MG63 (cell line): ENCODE results near the gene RNGTT. TPM values are rescaled to one million over a fixed set of nuclear protein-coding genes. Genes with fewer than 3 reads are reported as not detected.

Source experiments
- DNase-seq: peaks from one replicate; pipeline ENCODE4 v3.0.0-alpha.2; 2020
- H3K27me3 ChIP-seq: fragments of 250-450 bp; sonication (Bioruptor Pico); 2 replicates; pipeline ENCODE4 v1.5.1; 2020; ENCODE audit warnings: mild to moderate bottlenecking, moderate library complexity
- H3K36me3 ChIP-seq: fragments of 250-450 bp; sonication (Bioruptor Pico); 2 replicates; pipeline ENCODE4 v1.5.1; 2020; ENCODE audit warnings: mild to moderate bottlenecking, moderate library complexity
- H3K4me3 ChIP-seq: fragments of 250-450 bp; sonication (Bioruptor Pico); 2 replicates; pipeline ENCODE4 v1.5.1; 2020; ENCODE audit warnings: mild to moderate bottlenecking, moderate library complexity
- H3K9me3 ChIP-seq: fragments of 250-450 bp; sonication (Bioruptor Pico); 2 replicates; pipeline ENCODE4 v1.5.1; 2020; ENCODE audit warnings: mild to moderate bottlenecking, moderate library complexity
- total RNA-seq: library from RNA; depleted of rRNA; stranded (reverse); fragments of >200 nt; shearing (Covaris generic); gene quantifications from 2 replicates; pipeline ENCODE4 v1.2.3, GENCODE V29; 2014; ENCODE audit warnings: low replicate concordance

RNGTT gene
- total RNA-seq, 1 experiment from 2014 or later, result 28.4 TPM

DNA sequence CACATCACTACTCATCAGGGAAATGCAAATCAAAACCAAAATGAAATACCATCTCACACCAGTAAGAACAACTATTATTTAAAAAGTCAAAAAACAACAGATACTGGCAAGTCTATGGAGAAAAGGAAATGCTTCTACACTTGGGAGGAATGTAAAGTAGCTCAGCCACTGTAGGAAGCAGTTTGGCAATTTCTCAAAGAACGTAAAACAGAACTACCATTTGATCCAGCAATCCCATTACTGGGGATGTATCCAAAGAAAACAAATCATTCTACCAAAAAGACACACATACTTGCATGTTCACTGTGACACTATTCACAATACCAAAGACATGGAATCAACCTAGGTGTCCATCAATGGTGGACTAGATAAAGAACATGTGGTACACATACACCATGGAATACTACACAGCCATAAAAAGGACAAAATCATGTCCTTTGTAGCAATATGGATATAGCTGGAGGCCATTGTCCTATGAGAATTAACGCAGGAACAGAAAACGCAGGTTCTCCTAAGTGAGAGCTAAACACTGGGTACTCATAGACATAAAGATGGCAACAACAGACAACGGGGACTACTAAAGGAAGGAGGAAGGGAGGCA is 260.4 kb downstream of the RNGTT start:
- H3K4me3 ChIP-seq, result no peak overlapping the region
- no peaks in the 10 kb centered on the region for H3K9me3 ChIP-seq
- no peak for DNase-seq
- no peaks in the 10 kb centered on the region for H3K27me3 ChIP-seq
- H3K36me3 ChIP-seq, result no peaks in the 10 kb centered on the region

DNA sequence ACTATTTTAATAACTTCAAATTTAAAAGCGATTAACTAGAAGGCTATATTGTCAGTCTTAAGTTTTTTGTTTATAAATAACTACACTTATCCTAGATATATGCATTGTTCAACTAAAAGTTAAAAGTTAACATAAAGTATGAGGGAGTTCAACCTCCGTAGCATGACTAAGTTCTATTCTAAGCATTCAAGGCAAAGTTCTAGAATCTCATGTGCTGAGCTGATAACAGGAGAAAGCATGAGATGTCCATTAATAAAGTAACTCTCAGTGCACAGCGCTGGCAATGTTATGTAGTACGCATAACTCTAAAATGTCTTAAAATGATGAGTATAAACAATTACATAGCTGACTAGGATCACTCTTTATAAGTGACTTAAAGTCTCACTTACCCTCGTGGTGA is 264.8 kb downstream of the RNGTT start:
- Histone ChIP-seq H3K9me3 (peaks cover 7% of the 10 kb centered on the region), H3K4me3 (no peak overlapping the region), H3K27me3 (no peaks in the 10 kb centered on the region), H3K36me3 (no peaks in the 10 kb centered on the region)
- DNase-seq, result no peak

DNA sequence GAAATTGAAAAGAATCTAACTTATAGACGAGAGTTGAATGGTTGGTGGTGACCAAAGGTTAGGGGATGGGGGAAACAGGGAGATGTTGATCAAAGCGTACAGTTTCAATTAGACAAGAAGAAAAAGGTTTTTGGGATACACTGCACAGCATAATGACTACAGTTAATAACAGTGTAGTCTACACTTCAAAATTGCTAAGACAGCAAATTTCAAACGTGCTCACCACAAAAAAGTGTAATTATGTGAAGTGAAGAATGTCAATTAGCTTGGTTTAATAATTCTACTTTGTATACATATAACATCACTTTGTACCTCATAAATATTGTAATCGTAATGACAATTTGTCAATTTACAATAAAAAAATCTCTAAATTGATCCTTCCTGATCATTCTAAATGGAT is 267.5 kb downstream of the RNGTT start:
- Histone ChIP-seq H3K27me3 (no peaks in the 10 kb centered on the region), H3K36me3 (no peaks in the 10 kb centered on the region), H3K9me3 (peaks cover 7% of the 10 kb centered on the region), H3K4me3 (no peak overlapping the region)
- no peak for DNase-seq

DNA sequence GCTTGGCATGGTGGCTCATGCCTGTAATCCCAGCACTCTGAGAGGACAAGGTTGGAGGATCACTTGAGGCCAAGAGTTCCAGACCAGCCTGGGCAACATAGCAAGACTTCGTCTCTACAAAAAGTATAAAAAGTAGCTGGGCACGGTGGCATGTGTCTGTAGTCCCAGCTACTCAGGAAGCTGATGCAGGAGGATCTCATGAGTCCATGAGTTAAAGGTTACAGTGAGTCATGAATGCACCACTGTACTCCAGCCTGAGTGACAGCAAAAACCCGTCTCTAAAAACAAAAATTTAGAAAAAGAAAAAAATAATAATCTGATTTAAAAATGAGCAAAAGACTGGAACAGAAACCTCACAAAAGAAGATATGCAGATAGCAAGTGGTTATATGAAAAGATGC is 279.7 kb downstream of the RNGTT start:
- Histone ChIP-seq H3K9me3 (no peaks in the 10 kb centered on the region), H3K27me3 (no peaks in the 10 kb centered on the region), H3K4me3 (no peak overlapping the region), H3K36me3 (no peaks in the 10 kb centered on the region)
- no peak for DNase-seq

DNA sequence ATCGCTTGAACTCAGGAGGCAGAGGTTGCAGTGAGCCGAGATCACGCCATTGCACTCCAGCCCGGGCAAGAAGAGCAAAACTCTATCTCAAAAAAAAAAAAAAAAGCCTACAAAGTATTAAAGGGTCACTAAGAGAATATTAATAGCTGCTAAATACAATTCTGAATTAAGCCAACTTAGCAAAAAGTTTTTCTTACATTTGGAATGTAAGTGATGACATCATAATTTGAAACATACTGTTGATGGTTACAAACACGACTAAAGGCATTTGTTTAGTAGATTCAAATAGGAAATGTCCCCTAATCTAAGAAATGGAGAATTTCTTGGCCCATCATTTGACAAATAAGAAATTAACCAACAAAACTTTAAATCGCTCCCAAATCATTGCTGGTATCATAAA is 282.8 kb downstream of the RNGTT start:
- H3K36me3 ChIP-seq, result no peaks in the 10 kb centered on the region
- H3K9me3 ChIP-seq, result no peaks in the 10 kb centered on the region
- no peaks in the 10 kb centered on the region for H3K27me3 ChIP-seq
- no peak for DNase-seq
- no peak overlapping the region for H3K4me3 ChIP-seq

DNA sequence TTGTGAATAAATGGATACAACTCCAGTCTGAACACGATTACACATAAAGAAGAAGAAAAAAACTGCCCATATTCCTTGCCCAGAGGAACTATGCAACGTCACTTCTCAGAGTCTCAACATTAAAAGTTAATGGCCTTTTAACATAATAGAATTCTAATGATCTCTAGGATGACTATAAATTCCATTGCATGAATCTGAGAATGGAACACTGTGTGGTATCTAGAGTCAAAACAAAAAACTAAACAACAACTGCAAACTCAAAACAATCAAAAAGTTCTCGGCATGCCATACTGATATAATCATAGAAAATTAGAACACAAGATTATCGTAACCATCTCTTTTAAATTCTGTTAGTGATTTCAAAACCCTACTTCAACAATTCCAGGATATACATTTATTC is 283.6 kb downstream of the RNGTT start:
- Histone ChIP-seq H3K27me3 (no peaks in the 10 kb centered on the region), H3K36me3 (no peaks in the 10 kb centered on the region), H3K9me3 (no peaks in the 10 kb centered on the region), H3K4me3 (no peak overlapping the region)
- DNase-seq, result no peak

DNA sequence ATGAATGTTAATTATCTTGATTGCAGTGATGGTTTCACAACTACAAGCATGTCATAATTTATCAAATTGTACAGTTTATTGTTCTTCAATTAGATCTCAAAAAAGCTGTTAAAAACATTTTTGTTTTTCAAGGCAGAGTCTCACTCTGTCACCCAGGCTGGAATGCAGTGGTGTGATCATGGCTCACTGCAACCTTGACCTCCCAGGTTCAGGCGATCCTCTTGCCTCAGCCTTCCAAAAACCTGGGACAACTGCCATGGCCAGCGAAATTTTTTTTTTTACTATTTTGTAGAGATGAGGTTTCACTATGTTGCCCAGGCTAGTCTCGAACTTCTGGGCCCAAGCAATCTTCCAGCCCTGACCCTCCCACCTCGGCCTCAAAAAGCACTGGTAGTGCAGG is 286.1 kb downstream of the RNGTT start:
- no peak for DNase-seq
- H3K9me3 ChIP-seq, result no peaks in the 10 kb centered on the region
- no peaks in the 10 kb centered on the region for H3K27me3 ChIP-seq
- H3K36me3 ChIP-seq, result no peaks in the 10 kb centered on the region
- no peak overlapping the region for H3K4me3 ChIP-seq

DNA sequence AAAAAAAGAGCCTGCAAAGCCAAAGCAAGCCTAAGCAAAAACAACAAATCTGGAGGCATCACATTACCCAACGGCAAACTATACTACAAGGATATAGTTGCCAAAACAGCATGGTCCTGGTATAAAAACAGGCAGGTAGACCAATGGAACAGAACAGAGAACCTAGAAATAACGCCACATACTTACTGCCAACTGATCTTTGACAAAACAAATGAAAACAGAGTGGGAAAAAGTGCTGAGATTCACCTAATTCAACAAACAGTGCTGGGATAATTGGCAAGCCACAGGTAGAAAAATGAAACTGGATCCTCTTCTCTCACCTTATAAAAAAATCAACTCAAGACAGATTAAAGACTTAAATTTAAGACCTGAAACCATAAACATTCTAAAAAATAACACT is 291.8 kb downstream of the RNGTT start:
- no peak for DNase-seq
- peaks cover 19% of the 10 kb centered on the region for H3K9me3 ChIP-seq
- no peaks in the 10 kb centered on the region; the same call in 1 of the 2 replicates for H3K36me3 ChIP-seq
- no peaks in the 10 kb centered on the region for H3K27me3 ChIP-seq
- H3K4me3 ChIP-seq, result no peak overlapping the region

DNA sequence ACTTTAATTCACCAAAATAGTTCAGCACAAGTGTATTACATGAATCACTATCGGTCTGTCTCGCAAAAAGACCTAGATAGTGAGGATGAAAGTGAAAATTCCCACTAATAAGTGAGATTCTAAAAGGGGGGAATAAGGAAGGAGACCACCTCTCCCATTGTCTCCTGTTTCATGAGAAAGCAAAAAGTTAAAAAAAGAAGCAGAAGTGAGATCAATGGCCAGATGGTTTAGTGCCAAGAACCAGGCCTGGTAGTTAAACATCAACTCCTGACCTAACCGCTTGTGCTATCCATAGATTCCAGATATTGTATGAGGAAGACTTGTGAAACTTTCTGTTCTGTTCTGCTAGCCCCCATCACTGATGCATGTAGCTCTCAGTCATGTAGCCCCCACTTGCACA is 293.0 kb downstream of the RNGTT start:
- Histone ChIP-seq H3K27me3 (no peaks in the 10 kb centered on the region), H3K9me3 (peaks cover 19% of the 10 kb centered on the region), H3K4me3 (no peak overlapping the region), H3K36me3 (no peaks in the 10 kb centered on the region; the same call in 1 of the 2 replicates)
- DNase-seq, result no peak

DNA sequence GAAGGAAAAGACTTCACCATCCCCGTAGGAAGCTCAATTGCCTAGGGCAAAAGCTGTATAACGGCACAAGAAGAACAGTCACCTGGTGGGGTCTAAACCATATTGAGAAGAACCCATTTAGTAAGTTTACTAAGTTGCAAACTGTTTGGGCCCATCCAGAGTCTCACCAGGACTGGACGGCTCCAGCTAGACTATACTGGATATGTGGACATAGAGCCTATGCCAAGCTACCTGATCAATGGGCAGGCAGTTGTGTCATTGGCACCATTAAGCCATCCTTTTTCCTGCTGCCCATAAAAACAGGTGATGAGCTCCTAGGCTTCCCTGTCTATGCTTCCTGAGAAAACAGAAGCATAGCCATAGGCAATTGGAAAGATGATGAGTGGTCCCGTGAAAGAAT is 293.9 kb downstream of the RNGTT start:
- Histone ChIP-seq H3K36me3 (no peaks in the 10 kb centered on the region; the same call in 1 of the 2 replicates), H3K27me3 (no peaks in the 10 kb centered on the region), H3K9me3 (peaks cover 19% of the 10 kb centered on the region), H3K4me3 (no peak overlapping the region)
- DNase-seq, result no peak

DNA sequence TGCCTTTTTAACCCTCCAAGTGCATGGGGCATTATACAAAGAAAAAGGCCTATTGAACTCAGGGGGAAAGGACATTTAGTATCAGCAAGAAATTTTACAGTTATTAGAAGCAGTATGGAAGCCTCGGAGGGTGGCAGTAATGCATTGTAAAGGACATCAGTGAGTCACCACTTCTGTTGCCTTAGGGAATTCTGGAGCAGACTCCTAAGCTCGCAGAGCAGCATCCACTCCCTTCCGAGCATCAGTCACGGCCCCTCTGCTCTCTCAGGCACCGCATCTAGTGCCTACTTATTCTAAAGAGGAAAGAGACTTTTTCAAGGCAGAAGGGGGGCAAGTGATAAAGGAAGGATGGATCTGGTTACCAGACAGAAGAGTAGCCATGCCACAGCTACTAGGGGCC is 296.5 kb downstream of the RNGTT start:
- Histone ChIP-seq H3K36me3 (no peaks in the 10 kb centered on the region; the same call in 1 of the 2 replicates), H3K4me3 (no peak overlapping the region), H3K9me3 (peaks cover 19% of the 10 kb centered on the region), H3K27me3 (no peaks in the 10 kb centered on the region)
- DNase-seq, result no peak

DNA sequence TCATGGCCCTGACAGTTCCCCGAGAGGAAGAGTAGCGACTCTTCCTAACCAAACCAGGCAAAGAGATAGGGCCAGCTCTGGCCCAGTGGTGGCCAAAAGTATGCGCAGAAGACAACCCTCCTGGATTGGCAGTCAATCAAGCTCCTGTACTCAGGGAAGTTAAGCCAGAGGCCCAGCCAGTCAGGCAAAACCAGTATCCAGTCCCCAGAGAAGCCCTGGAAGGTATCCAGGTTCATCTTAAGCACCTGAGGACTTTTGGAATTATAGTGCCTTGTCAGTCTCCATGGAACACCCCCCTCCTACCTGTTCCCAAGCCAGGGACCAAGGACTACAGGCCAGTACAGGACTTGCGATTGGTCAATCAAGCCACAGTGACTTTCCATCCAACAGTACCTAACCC is 298.3 kb downstream of the RNGTT start:
- Histone ChIP-seq H3K27me3 (no peaks in the 10 kb centered on the region), H3K9me3 (peaks cover 10% of the 10 kb centered on the region), H3K36me3 (no peaks in the 10 kb centered on the region), H3K4me3 (no peak overlapping the region)
- no peak for DNase-seq

DNA sequence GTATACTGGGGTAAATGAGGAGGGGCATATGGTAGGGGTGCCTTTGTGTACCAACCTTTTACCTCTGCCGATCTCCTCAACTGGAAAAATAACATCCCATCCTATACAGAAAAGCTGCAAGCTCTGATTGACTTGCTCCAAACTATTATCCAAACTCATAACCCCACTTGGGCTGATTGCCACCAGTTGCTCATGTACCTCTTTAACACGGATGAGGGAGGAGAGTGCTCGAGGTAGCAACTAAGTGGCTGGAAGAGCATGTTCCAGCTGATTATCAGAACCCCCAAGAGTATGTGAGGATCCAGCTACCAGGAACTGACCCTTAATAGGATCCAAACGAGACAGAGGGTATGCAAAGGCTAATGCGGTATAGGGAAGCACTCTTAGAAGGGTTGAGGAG is 299.6 kb downstream of the RNGTT start:
- H3K4me3 ChIP-seq, result no peak overlapping the region

DNA sequence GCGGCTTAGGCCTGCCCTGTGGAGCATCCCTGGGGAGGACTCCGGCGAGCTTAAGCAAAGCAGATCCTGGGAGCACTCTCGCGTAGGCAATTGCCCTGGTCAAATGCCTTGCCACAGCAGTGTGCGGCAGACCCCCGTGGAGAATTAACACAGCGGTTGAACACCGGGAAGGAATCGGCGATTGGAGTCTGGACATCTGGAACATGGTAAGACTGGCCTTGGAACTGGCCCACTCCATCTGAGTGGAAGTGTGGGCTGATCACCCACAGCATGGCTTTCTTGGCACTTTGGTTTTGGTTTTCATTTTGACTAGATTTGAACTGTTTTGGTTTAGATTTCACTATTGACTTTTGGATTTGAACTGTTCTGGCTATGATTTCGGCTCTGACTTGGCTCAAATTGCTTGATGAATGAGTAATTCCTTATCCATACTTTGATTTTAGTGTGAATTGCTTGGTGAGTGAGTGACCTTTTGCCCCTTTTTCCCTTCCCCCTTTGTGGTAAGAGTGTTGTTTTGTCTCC is 300.7 kb downstream of the RNGTT start:
- Histone ChIP-seq H3K4me3 (no peak overlapping the region), H3K36me3 (no peaks in the 10 kb centered on the region; the same call in 1 of the 2 replicates), H3K27me3 (no peaks in the 10 kb centered on the region), H3K9me3 (peaks cover 3% of the 10 kb centered on the region; the same call in 1 of the 2 replicates)
- no peak for DNase-seq

More for the DNA sequence above, 299.6 kb downstream of the RNGTT start:
- no peak for DNase-seq
- Histone ChIP-seq H3K36me3 (no peaks in the 10 kb centered on the region), H3K27me3 (no peaks in the 10 kb centered on the region), H3K9me3 (peaks cover 3% of the 10 kb centered on the region; the same call in 1 of the 2 replicates)

DNA sequence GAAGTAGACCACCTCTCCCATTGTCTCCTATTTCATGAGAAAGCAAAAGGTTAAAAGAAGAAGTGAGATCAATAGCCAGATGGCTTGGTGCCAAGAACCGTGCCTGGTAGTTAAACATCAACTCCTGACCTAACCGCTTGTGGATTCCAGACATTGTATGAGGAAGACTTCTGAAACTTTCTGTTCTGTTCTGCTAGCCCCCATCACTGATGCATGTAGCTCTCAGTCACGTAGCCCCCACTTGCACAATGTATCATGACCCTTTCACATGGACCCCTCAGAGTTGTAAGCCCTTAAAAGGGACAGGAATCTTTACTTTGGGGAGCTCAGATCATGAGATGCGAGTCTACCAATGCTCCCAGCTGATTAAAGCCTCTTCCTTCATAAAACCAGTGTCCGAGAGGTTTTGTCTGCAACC is 301.2 kb downstream of the RNGTT start:
- DNase-seq, result no peak
- Histone ChIP-seq H3K9me3 (peaks cover 3% of the 10 kb centered on the region; the same call in 1 of the 2 replicates), H3K27me3 (no peaks in the 10 kb centered on the region), H3K36me3 (no peaks in the 10 kb centered on the region; the same call in 1 of the 2 replicates), H3K4me3 (no peak overlapping the region)

DNA sequence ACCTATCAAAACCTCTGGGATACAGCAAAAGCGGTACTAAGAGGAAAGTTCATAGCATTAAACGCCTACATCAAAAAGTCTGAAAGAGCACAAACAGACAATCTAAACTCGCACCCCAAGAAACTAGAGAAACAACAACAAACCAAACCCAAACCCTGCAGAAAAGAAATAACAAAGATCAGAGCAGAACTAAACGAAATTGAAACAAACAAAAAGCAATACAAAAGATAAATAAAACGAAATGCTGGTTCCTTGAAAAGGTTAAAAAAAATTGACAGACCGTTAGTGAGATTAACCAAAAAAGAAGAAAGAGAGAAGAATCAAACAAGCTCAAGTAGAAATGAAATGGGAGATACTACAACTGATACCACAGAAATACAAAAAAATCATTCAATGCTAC is 302.3 kb downstream of the RNGTT start:
- no peaks in the 10 kb centered on the region; the same call in 1 of the 2 replicates for H3K36me3 ChIP-seq
- no peak for DNase-seq
- peaks cover 3% of the 10 kb centered on the region; the same call in 1 of the 2 replicates for H3K9me3 ChIP-seq
- H3K27me3 ChIP-seq, result no peaks in the 10 kb centered on the region
- no peak overlapping the region for H3K4me3 ChIP-seq

DNA sequence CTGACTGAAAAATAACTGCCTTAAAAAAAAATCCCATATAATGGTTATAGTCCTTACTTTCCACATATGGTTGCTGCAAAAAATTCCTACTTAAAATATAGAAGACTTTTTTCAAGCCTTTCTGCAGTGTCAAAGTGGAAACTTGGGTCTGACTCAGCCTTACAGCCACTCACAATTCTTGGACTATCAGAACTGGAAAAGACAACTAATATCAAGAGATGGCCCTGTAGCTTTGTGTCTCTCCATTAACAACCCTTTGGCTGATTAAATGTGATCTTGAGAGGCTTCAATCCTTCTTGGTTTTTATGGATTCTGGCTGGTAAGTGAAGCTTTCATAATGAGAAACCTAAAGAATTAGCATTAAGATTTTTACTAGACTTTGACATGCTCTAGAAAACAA is 307.8 kb downstream of the RNGTT start:
- H3K36me3 ChIP-seq, result no peaks in the 10 kb centered on the region; the same call in 1 of the 2 replicates
- no peaks in the 10 kb centered on the region for H3K27me3 ChIP-seq
- H3K9me3 ChIP-seq, result peaks cover 3% of the 10 kb centered on the region; the same call in 1 of the 2 replicates
- no peak for DNase-seq
- no peak overlapping the region for H3K4me3 ChIP-seq

DNA sequence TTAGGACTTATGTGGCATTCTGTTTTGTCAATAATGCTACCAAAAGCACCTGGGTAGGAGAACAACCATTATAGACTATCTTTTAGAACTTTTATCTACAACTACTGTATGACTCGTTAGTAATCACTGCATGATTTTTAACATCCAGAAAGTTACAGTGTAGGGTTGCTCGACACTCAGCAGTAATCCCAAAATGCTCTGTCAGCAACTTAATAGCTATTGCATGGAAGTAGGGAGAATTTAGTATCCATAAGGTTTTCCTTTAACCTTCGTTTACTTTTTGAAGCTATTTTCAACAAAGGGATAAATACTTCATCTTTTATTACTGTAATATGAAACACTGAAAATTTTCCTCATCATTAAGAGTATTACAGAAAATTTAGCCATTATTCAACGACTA is 309.5 kb downstream of the RNGTT start:
- H3K9me3 ChIP-seq, result no peaks in the 10 kb centered on the region; the same call in 1 of the 2 replicates
- DNase-seq, result no peak
- no peaks in the 10 kb centered on the region for H3K27me3 ChIP-seq
- no peak overlapping the region for H3K4me3 ChIP-seq
- H3K36me3 ChIP-seq, result no peaks in the 10 kb centered on the region; the same call in 1 of the 2 replicates
